ENCODE results near the gene TENM4. TPM values are rescaled to one million over a fixed set of nuclear protein-coding genes. Genes with fewer than 3 reads are reported as not detected.
A peak's percentile ranks its signal among the peaks of the same experiment; 100 is the strongest.

Gene TENM4
- polyA plus RNA-seq, 10 donors = 6.1 to 11.6 (median 8.4) TPM

GRCh38 chr11:79449040-79449439 lies 8.2 kb upstream of the TENM4 start:
- DNase-seq = no peak

- no peak for DNase-seq
Measured at GRCh38 chr11:79447038-79447786, 6.4 kb upstream of the TENM4 start.

DNA sequence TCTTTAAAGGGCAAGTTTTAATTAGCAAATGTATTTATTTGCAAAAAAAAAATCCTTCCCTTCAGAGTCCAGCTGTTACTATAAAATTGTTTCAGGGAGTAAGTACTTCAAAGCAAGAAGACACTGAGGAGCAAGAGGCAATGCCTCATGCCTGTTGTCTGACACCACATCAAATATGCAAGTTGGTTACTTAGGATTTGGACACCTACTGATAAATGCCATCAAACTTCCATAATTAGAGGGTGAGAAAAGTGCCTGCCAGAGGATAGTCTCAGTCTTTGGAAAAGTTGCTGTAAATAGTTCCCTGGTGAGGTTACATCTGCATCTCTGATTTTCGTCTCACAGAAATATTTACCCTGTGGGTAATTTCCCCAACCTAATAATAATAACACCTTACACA lies 4.1 kb upstream of the TENM4 start:
- DNase-seq = no peak

- peak in 2 of 3 donors; percentile 18 to 54 for DNase-seq
Measured at GRCh38 chr11:79441461-79441875, 638 bp upstream of the TENM4 start.

GRCh38 chr11:79439886-79440570 lies 802 bp downstream of the TENM4 start:
- peak in 2 of 3 donors; percentile 41 to 88 for DNase-seq

DNA sequence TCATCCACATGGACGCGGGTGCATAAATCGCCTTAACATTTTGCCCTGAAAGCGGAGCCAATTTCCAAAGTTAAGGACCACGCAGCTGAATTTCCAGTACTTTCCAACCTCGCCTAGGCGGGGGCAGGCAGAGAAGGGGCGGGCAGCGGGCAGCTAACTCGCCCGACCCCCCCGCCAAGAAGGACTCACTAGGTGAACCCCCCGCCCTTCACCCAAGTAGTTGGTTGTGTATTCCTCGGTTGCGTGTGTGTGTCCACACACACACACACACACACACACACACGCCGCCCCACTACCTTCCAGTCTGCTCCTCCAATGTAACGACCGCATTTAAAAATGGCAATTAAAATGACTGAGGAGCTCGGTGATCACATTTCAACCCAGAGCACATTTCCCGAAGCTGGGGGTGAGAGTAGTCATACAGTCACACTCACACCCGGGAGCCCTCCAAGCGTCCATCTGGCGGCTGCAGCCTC lies 1.4 kb downstream of the TENM4 start:
- peak in 1 of 3 donors; percentile 78 for DNase-seq

DNA sequence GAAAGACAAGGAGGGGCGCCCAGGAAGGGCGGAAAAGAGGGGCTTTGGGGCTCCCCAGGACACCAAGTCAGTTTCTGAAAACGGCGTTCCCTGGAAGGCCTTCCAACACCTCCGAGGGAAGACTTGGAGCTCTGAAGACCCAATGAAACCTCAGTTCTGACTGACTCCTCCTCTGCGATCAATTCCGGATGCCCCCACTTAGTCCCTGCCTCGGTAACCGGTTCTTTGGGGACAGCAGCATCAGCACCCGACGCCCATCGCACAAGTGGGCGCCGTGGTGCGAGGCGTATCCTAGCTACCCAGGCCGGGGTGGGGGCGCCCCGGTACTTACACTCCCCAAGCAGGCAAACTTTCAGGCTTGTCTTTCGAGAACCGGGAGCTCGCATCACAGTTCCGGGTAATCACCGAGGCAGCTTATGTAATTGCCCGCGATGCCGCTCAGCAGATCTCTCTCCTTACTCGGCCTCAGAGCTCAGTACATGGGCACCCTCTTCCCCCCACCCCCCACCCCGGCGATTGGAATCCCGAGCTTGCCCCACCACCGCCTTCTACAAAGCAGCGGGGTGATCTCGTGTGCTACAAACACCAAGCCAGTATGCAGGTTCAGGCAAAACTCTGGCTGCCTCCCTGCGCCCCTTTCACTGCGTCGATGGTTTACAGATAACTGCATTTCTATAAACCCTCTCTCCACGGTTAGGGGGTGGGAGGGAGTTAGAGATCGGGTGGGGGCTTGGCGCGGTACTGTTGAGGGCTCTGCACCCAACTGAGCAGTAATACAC lies 2.0 kb downstream of the TENM4 start:
- peak in 2 of 3 donors; percentile 27 to 76 for DNase-seq

DNA sequence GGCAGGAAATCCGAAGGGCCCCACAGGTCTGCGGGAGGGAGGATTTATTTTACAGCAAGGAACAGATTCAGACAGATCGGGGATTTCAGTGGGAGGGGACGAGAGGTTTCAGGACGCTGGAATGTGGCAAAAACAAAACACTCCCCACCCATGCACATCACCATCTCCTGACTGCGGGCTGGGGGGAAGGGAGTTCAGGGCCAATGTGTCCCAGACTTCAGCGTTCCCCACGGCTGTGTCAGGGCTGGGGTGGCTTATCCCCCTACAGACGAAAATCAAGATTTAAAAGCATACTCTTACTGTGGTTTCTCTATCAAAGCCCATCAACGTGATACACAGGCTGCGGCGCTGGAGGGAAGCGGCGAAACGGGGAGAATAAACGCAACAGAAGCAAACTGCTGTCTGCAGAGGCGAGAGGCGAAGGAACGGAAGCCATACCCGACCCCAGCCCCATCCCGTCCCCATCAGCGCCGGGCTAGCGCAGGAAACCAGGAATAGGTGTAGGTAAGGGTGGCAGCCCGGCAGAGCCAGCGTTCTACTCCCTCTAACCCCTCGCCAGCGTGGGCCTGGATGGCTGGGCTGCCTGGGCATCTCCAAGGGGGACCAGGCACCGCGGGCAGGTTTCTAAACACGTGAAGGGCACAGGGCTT lies 2.7 kb downstream of the TENM4 start:
- DNase-seq = peak; percentile 35 to 75 (median 50)

GRCh38 chr11:79437278-79437980 lies 3.4 kb downstream of the TENM4 start:
- DNase-seq = peak; percentile 65 to 91 (median 79)

GRCh38 chr11:79436919-79437277 lies 3.9 kb downstream of the TENM4 start:
- DNase-seq = no peak

- DNase-seq = peak in 1 of 3 donors; percentile 31
Measured at GRCh38 chr11:79434283-79434682, 6.5 kb downstream of the TENM4 start.

GRCh38 chr11:79432138-79432537 lies 8.7 kb downstream of the TENM4 start:
- no peak for DNase-seq

DNA sequence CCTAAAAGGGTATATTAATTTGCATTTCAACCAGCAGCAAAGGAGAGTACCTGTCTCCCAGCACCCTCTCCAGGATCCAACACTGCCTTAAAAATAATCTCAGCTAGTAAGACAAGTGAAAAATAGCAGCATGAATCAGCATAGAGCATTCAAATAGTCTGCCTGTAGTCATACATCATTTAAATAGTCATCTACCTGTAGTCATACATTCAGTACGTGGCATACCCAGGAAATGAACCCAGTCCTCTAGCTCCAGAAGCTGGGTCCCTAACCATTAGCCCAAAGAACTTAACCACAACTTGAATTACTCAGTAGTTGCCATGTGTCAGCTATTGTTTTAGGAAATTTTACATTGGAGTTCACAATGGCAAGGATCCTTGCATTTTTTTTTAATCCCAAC lies 9.3 kb downstream of the TENM4 start:
- peak in 1 of 3 donors; percentile 61 for DNase-seq

DNA sequence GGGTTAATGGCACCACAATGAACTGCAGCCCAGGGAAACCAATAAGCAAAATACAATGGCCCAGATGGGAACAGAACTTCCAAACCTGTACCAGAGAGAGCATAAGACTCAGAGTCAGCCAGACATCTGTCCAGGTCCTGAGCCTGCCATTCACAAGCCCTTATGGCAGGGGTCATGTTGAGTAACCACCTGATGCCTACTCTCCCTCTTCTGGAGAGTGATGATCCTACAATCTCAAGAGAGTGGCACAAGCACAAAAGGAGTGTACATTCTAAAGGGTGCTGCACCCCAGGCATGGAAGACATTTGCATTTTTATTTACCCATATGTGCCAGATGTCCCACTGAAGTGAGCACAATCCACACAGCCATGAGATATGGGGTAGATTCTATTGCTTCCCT lies 10.6 kb downstream of the TENM4 start:
- DNase-seq = no peak

- no peak for DNase-seq
Measured at GRCh38 chr11:79428406-79428805, 12.4 kb downstream of the TENM4 start.

- no peak for DNase-seq
Measured at GRCh38 chr11:79427611-79428327, 13.1 kb downstream of the TENM4 start.

DNA sequence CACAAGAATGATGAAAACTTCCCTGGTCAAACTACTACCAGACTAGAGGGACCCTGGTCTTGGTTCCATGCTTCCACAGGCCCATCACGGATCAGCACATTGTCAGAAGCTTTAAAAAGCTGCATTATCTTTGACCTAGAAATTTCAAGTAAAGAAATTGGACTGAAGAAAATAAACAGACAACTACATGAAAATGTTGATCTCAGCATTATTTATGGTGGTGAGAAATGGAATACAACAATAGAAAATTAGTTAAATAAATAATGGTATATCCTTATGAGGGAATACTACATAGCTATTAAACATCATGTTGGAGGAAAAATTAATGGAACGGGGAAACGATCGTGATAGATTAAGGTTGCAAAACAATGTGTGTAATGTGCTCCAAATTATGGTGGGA lies 13.7 kb downstream of the TENM4 start:
- DNase-seq = no peak

GRCh38 chr11:79425463-79425862 lies 15.4 kb downstream of the TENM4 start:
- no peak for DNase-seq

GRCh38 chr11:79423736-79424135 lies 17.1 kb downstream of the TENM4 start:
- no peak for DNase-seq

GRCh38 chr11:79422866-79423265 lies 18.0 kb downstream of the TENM4 start:
- DNase-seq = no peak

DNA sequence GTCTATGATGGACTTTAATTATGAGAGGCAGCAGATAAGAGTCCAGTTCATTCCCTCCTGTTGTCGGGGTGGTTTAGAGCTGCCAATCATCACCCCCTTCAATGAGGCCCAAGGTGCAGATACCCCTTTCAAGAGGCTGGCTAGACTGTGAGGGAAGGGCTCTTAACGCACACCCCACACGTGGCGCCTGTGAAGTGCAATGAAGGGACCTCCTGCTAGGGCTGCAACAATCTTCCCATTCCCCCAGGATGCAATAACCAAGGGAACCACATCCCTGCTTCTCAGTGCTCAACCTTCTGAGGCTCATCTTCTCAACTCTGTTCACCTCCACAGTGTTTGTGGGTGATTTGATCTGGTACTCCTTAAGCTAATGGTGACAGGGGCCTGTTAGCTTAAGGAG lies 19.0 kb downstream of the TENM4 start:
- DNase-seq = no peak
